ENCODE results near the gene TMEM72. TPM values are rescaled to one million over a fixed set of nuclear protein-coding genes. Genes with fewer than 3 reads are reported as not detected.

The TMEM72 gene
- total RNA-seq, 1 experiment from 2014 or later = not detected

DNA sequence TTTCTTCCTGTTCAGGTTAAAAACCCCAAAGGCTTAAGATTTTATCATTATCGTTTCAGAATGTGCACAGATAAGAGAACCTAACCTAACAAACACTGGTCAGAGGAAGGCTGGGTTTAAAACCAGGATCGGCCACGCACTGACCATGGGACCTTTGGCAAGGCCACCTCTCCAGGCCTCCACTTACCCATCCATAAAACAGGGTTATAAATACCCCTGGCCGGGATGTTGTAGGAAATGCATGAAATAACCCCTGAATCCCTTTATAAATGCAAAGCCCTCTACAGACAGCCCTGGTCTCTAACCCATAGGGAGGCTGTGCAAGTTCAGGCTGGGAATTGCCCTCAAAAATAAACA lies 67.1 kb downstream of the TMEM72 start:
- Mint-ChIP-seq H3K27ac (peak overlapping the region in 2 of 3 experiments; percentile 55 to 77; a peak in 2 of 7 replicates), H3K36me3 (ENCODE audit: insufficient read depth in 1 of 3, low read depth in 3 of 3) (peaks cover 0 to 3% (median 0%) of the 10 kb centered on the region in 3 experiments; a peak in 1 of 7 replicates), H3K9me3 (no peaks in the 10 kb centered on the region), H3K4me3 (peak overlapping the region; percentile 41 to 60; a peak in 4 of 5 replicates), H3K4me1 (peaks cover 64 to 65% of the 10 kb centered on the region in 2 experiments), H3K27me3 (ENCODE audit: low read depth) (peaks cover 7% of the 10 kb centered on the region)
- Histone ChIP-seq H2BK20ac (ENCODE audit: low read depth, low read length, poor library complexity, severe bottlenecking) (no peak overlapping the region), H4K5ac (ENCODE audit: insufficient read length, low read depth, low read length) (no peak overlapping the region), H4K20me1 (ENCODE audit: control insufficient read depth, insufficient read depth, insufficient read length) (no peaks in the 10 kb centered on the region), H2AK5ac (ENCODE audit: insufficient read length, low read length) (no peak overlapping the region), H3K18ac (ENCODE audit: insufficient read length, low read depth, low read length) (no peak overlapping the region), H3K56ac (ENCODE audit: insufficient read length, low read depth, low read length) (no peak overlapping the region), H2AFZ (ENCODE audit: low read length) (no peak overlapping the region), H3K27ac (ENCODE audit: insufficient read length, low read depth, low read length) (no peak overlapping the region), H2BK15ac (ENCODE audit: low read depth, low read length) (no peak overlapping the region), H4K8ac (replicated peaks; ENCODE audit: insufficient read length, low read depth, low read length) (no peak overlapping the region), H3K79me2 (ENCODE audit: insufficient read depth, low read length) (no peaks in the 10 kb centered on the region), H3K14ac (ENCODE audit: insufficient read depth, low read length) (no peak overlapping the region), H3K4me2 (ENCODE audit: insufficient read depth, insufficient read length, low read length) (no peak overlapping the region), H3K9ac (ENCODE audit: extremely low read depth, insufficient read length, low read length) (no peak overlapping the region), H2BK12ac (ENCODE audit: insufficient read length, low read depth, low read length) (no peak overlapping the region), H3K23me2 (ENCODE audit: insufficient read length, low read depth, low read length, poor library complexity, severe bottlenecking) (peaks cover 4% of the 10 kb centered on the region), H3T11ph (ENCODE audit: low read length) (no peak overlapping the region), H3K4me1 (ENCODE audit: insufficient read depth, low read length) (peaks cover 14% of the 10 kb centered on the region), H2BK5ac (ENCODE audit: insufficient read length, low read length) (no peak overlapping the region), H3K23ac (ENCODE audit: insufficient read length, low read depth, low read length) (no peak overlapping the region), H3K4ac (ENCODE audit: low read depth, low read length) (no peak overlapping the region), H3K79me1 (ENCODE audit: insufficient read depth, low read depth, low read length, poor library complexity, severe bottlenecking) (no peaks in the 10 kb centered on the region), H3K27me3 (ENCODE audit: insufficient read depth, low read length) (no peaks in the 10 kb centered on the region), H4K91ac (ENCODE audit: insufficient read length, low read depth, low read length) (no peak overlapping the region), H2BK120ac (ENCODE audit: low read depth, low read length, poor library complexity, severe bottlenecking) (no peak overlapping the region), H3K9me3 (ENCODE audit: control insufficient read depth, low read depth, low read length) (no peaks in the 10 kb centered on the region)
- no CpG with 5 or more reads among the region's 4 CpGs for WGBS (ENCODE audit: extremely low coverage, insufficient read length, low lambda C conversion rate)
- DNase-seq = no peak
- TF ChIP-seq, protein P1, sequence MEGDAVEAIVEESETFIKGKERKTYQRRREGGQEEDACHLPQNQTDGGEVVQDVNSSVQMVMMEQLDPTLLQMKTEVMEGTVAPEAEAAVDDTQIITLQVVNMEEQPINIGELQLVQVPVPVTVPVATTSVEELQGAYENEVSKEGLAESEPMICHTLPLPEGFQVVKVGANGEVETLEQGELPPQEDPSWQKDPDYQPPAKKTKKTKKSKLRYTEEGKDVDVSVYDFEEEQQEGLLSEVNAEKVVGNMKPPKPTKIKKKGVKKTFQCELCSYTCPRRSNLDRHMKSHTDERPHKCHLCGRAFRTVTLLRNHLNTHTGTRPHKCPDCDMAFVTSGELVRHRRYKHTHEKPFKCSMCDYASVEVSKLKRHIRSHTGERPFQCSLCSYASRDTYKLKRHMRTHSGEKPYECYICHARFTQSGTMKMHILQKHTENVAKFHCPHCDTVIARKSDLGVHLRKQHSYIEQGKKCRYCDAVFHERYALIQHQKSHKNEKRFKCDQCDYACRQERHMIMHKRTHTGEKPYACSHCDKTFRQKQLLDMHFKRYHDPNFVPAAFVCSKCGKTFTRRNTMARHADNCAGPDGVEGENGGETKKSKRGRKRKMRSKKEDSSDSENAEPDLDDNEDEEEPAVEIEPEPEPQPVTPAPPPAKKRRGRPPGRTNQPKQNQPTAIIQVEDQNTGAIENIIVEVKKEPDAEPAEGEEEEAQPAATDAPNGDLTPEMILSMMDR (conservative IDR thresholded peaks at IDR 0.05) = no peak

All from H9 (cell line).